Astrocyte (in vitro differentiated cells and primary cell): Measurements from ENCODE around the gene GAGE12H.
"Not testable (repeated sequence)": the region's sequence is repeated elsewhere in the genome, so short reads cannot be mapped to it uniquely, and the experiment has no call there.

ENCODE experiments used
- CTCF ChIP-seq: IDR thresholded peaks from 2 replicates; pipeline ENCODE4 v1.5.1; 2011; ENCODE audit warnings: low read depth, mild to moderate bottlenecking, inconsistent platforms, low read length, moderate library complexity; ENCODE audit not compliant: insufficient read depth
- EZH2 ChIP-seq: IDR thresholded peaks from 2 replicates; pipeline ENCODE4 v1.6.1; 2012; ENCODE audit warnings: mild to moderate bottlenecking, low read length, inconsistent platforms; ENCODE audit not compliant: insufficient read depth

DNA sequence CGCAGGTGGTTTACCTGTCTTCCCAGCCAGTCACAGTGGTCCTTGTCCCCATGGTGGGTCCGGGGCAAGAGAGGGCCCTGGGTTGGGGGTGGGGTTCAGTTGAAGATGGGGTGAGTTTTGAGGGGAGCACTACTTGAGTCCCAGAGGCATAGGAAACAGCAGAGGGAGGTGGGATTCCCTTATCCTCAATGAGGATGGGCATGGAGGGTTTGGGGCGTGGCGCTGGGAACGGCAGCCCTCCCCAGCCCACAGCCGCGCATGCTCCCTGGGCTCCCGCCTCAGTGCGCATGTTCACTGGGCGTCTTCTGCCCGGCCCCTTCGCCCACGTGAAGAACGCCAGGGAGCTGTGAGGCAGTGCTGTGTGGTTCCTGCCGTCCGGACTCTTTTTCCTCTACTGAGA, 38.3 kb upstream of the GAGE12H start, which contains the start of gene GAGE12D:
- not testable (repeated sequence) for TF ChIP-seq CTCF, EZH2
